Fibroblast of skin of scalp (primary cell): ENCODE results near the gene MRPL44.
A peak's percentile ranks its signal among the peaks of the same experiment; 100 is the strongest.
"Not testable (repeated sequence)": the region's sequence is repeated elsewhere in the genome, so short reads cannot be mapped to it uniquely, and the experiment has no call there.

ENCODE experiments used
- DNase-seq: peaks from one replicate; pipeline ENCODE4 v3.0.0-alpha.2; 2013

MRPL44 gene

GRCh38 chr2:223971731-223972130 is 14.5 kb downstream of the MRPL44 start:
- no peak for DNase-seq

GRCh38 chr2:223972656-223973102 is 15.4 kb downstream of the MRPL44 start:
- no peak for DNase-seq

GRCh38 chr2:223973606-223974005 is 16.3 kb downstream of the MRPL44 start:
- no peak for DNase-seq

GRCh38 chr2:223976635-223977226 is 19.5 kb downstream of the MRPL44 start:
- peak; percentile 53 for DNase-seq

- no peak for DNase-seq
These were observed 21.2 kb downstream of the MRPL44 start for GRCh38 chr2:223978451-223978850.

- DNase-seq = peak; percentile 30
These were observed 22.6 kb downstream of the MRPL44 start for GRCh38 chr2:223979730-223980396.

GRCh38 chr2:223980397-223980735 is 23.1 kb downstream of the MRPL44 start:
- no peak for DNase-seq

GRCh38 chr2:223980803-223981202 is 23.5 kb downstream of the MRPL44 start:
- no peak for DNase-seq

GRCh38 chr2:223981241-223981640 is 24.0 kb downstream of the MRPL44 start:
- DNase-seq = no peak

GRCh38 chr2:223989206-223989855 is 32.1 kb downstream of the MRPL44 start:
- DNase-seq = no peak

GRCh38 chr2:223989856-223990232 is 32.6 kb downstream of the MRPL44 start:
- no peak for DNase-seq

- no peak for DNase-seq
These were observed 34.3 kb downstream of the MRPL44 start for GRCh38 chr2:223991611-223992010.

- DNase-seq = peak; percentile 79
These were observed 36.5 kb downstream of the MRPL44 start for GRCh38 chr2:223993634-223994232.

- DNase-seq = no peak
These were observed 37.4 kb downstream of the MRPL44 start for GRCh38 chr2:223994562-223995162.

- peak; percentile 82 for DNase-seq
These were observed 38.3 kb downstream of the MRPL44 start for GRCh38 chr2:223995569-223995968.

- DNase-seq = no peak
These were observed 39.1 kb downstream of the MRPL44 start for GRCh38 chr2:223996391-223996790.

GRCh38 chr2:223997938-223998337 is 40.7 kb downstream of the MRPL44 start:
- DNase-seq = peak; percentile 35

GRCh38 chr2:223998948-223999347 is 41.7 kb downstream of the MRPL44 start:
- DNase-seq = no peak

GRCh38 chr2:223999862-224000261 is 42.6 kb downstream of the MRPL44 start:
- no peak for DNase-seq

GRCh38 chr2:224000662-224001061 is 43.4 kb downstream of the MRPL44 start:
- DNase-seq = not testable (repeated sequence)

- DNase-seq = no peak
These were observed 46.9 kb downstream of the MRPL44 start for GRCh38 chr2:224004105-224004695.

GRCh38 chr2:224008702-224009261 is 51.5 kb downstream of the MRPL44 start:
- DNase-seq = peak; percentile 12
